Peyer's patch (tissue), 4 donors: ENCODE measurements around the gene CCDC183. TPM values are rescaled to one million over a fixed set of nuclear protein-coding genes. Genes with fewer than 3 reads are reported as not detected.
"Not testable (repeated sequence)": the region's sequence is repeated elsewhere in the genome, so short reads cannot be mapped to it uniquely, and the experiment has no call there.

Source experiments
- DNase-seq, 3 donors: peaks; one replicate each; pipeline ENCODE4 v3.0.0-alpha.2; 2017 to 2019
- H3K27ac ChIP-seq, 4 donors: fragments of 200-600 bp; sonication (generic); one replicate each; pipeline ENCODE4 v1.5.1; 2016 to 2019
- H3K27me3 ChIP-seq, 2 donors: fragments of 200-600 bp; sonication (generic); one replicate each; pipeline ENCODE4 v1.5.1; 2019
- H3K36me3 ChIP-seq, 3 donors: fragments of 200-600 bp; sonication (generic); one replicate each; pipeline ENCODE4 v1.5.1; 2016 to 2019
- H3K4me1 ChIP-seq, 4 donors: fragments of 200-600 bp; sonication (generic); one replicate each; pipeline ENCODE4 v1.5.1; 2016 to 2019
- H3K4me3 ChIP-seq, 4 donors: fragments of 200-600 bp; sonication (generic); 1 replicate in 3 of 4; 2 replicates in 1 of 4; pipeline ENCODE4 v1.5.1; 2016 to 2019; ENCODE audit warnings: mild to moderate bottlenecking in 1 of 4
- H3K9me3 ChIP-seq, 4 donors: fragments of 200-600 bp; sonication (generic); one replicate each; pipeline ENCODE4 v1.5.1; 2016 to 2019; ENCODE audit warnings: mild to moderate bottlenecking in 1 of 4
- CTCF ChIP-seq, 6 experiments: fragments of 450-650 bp in 4 of 6; fragments of 200-600 bp in 2 of 6; sonication (generic) in 1 of 6; IDR thresholded peaks; one replicate each; pipeline ENCODE4 v1.5.1; 2017 to 2019; ENCODE audit warnings: antibody characterized with exemption in 6 of 6, mild to moderate bottlenecking in 3 of 6, moderate library complexity in 1 of 6
- POLR2A ChIP-seq, 2 donors: fragments of 450-650 bp; IDR thresholded peaks; one replicate each; pipeline ENCODE4 v1.5.1; 2017; ENCODE audit warnings: antibody characterized with exemption in 2 of 2, mild to moderate bottlenecking in 2 of 2, moderate library complexity in 2 of 2
- total RNA-seq, 4 donors: library from RNA; depleted of rRNA; stranded (reverse); fragments of >200 nt; gene quantifications; one replicate each; pipeline ENCODE4 v1.1.0, GENCODE V29; 2016

Gene CCDC183
- total RNA-seq, 4 donors from 2014 or later, result 16.6 to 69.9 (median 46.0) TPM

DNA sequence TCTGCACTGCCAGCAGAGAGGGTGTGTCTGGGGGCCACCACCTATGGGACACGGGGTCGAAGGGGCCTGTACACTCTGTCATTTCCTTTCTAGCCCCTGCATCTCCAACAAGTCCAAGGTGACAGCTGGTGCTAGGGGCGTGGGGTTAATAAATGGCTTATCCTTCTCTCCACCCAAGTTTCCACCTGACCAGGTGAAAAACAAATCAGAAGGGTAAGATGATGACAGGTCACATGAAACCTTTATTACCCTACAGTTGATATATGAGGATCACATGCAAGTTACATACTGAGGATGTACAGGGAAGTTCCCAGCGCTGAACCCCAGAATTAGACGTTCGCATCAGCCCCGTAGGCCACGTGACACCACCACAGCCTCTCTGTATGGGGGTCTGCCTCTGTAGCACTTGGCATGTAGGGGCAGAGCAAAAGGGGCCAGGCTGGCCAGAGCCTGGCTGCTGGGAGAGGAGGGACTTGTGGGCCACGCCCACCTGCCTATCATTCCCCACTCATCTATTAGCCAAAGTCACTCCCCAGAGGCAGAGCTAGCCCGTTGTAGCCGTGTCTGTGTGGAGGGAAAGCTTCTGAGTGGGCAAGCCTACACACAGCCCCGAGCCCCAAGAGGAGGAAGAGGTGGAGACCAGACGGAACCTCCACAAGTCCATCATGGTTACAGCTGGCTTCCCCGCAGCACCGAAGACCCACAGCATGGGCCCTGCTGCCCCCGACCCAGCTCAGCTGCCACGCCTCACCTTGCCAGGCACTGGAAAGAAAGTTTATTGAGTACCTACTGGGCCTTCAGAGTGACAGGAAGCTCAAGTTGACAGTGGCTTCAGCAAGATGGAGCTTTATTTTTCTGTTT, 2.8 kb upstream of the CCDC183 start:
- TF ChIP-seq CTCF (IDR thresholded peaks at IDR 0.05) (peak in 1 of 6 experiments; percentile 5), POLR2A (IDR thresholded peaks at IDR 0.05) (peak in 1 of 2 donors; percentile 6)
- H3K27me3 ChIP-seq, result no peaks in the 10 kb centered on the region
- H3K4me1 ChIP-seq, result peaks cover 2 to 57% (median 10%) of the 10 kb centered on the region in 4 donors

GRCh38 chr9:136794281-136794999, 1.7 kb upstream of the CCDC183 start:
- H3K9me3 ChIP-seq, result no peaks in the 10 kb centered on the region
- no peak overlapping the region for H3K4me3 ChIP-seq
- H3K27ac ChIP-seq, result peak overlapping the region in 2 of 4 donors; percentile 96 to 98
- H3K27me3 ChIP-seq, result peaks cover 0 to 7% of the 10 kb centered on the region in 2 donors
- peaks cover 2 to 66% (median 13%) of the 10 kb centered on the region in 4 donors for H3K4me1 ChIP-seq
- no peak for TF ChIP-seq POLR2A (IDR thresholded peaks at IDR 0.05)
- no peak for TF ChIP-seq CTCF (IDR thresholded peaks at IDR 0.05)
- no peaks in the 10 kb centered on the region for H3K36me3 ChIP-seq
- DNase-seq, result no peak

More for the DNA sequence above, 2.8 kb upstream of the CCDC183 start:
- DNase-seq, result peak in 2 of 3 donors; percentile 67 to 77
- Histone ChIP-seq H3K9me3 (no peaks in the 10 kb centered on the region), H3K4me3 (peak overlapping the region in 1 of 4 donors; percentile 59), H3K36me3 (no peaks in the 10 kb centered on the region), H3K27ac (peak overlapping the region in 3 of 4 donors; percentile 96 to 99 (median 98))

DNA sequence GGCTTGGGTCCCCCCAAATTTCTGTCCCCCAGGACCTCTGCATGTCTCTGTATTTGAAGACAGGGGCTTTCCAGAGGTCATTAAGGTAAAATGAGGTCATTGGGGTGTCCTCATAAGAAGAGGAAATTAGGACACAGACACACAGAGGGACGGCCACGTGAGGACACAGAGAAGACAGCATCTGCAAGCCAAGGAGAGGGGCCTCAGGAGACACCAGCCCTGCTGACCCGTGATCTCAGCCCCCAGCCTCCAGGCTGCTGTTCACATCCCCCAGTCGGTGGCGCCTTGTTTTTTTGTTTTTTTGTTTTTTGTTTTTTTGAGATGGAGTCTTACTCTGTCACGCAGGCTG, 1.2 kb upstream of the CCDC183 start:
- no peak for DNase-seq
- Histone ChIP-seq H3K36me3 (no peaks in the 10 kb centered on the region), H3K27me3 (peaks cover 0 to 7% of the 10 kb centered on the region in 2 donors), H3K27ac (no peak overlapping the region), H3K9me3 (no peaks in the 10 kb centered on the region), H3K4me3 (no peak overlapping the region), H3K4me1 (peaks cover 2 to 69% (median 15%) of the 10 kb centered on the region in 4 donors)
- TF ChIP-seq POLR2A (IDR thresholded peaks at IDR 0.05) (no peak), CTCF (IDR thresholded peaks at IDR 0.05) (no peak)

DNA sequence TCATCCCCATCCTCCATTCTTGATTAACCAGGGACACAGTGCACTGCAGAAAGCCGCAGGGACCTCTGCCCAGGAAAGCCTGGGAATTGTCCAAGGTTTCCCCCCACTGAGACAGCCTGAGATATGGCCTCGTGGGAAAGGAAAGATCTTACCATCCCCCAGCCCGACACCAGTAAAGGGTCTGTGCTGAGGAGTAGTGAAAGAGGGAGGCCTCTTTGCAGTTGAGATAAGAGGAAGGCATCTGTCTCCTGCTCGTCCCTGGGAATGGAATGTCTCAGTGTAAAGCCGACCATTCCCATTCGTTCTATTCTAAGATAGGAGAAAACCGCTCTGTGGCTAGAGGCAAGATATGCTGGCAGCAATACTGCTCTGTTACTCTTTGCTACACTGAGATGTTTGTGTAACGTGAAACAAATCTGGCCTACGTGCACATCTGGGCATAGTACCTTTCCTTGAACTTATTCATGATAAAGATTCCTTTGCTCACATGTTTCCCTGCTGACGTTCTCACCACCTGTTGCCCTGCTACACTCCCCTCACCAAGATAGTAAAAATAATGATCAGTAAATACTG, 723 bp downstream of the CCDC183 start:
- not testable (repeated sequence) for DNase-seq, H3K9me3 ChIP-seq
- peaks cover 2 to 75% (median 16%) of the 10 kb centered on the region in 4 donors for H3K4me1 ChIP-seq

GRCh38 chr9:136798708-136799078, 2.6 kb downstream of the CCDC183 start:
- Histone ChIP-seq H3K36me3 (no peaks in the 10 kb centered on the region), H3K27me3 (peaks cover 0 to 7% of the 10 kb centered on the region in 2 donors), H3K9me3 (no peaks in the 10 kb centered on the region), H3K27ac (peak overlapping the region in 2 of 4 donors; percentile 77 to 80), H3K4me3 (peak overlapping the region in 2 of 4 donors; percentile 45 to 51), H3K4me1 (peaks cover 0 to 57% (median 15%) of the 10 kb centered on the region in 4 donors)
- no peak for TF ChIP-seq POLR2A (IDR thresholded peaks at IDR 0.05)
- TF ChIP-seq CTCF (IDR thresholded peaks at IDR 0.05), result no peak
- DNase-seq, result no peak

More for the DNA sequence above, 723 bp downstream of the CCDC183 start:
- not testable (repeated sequence) for H3K27me3 ChIP-seq, H3K4me3 ChIP-seq, H3K36me3 ChIP-seq, H3K27ac ChIP-seq
